GM19438 (cell line): ENCODE results near the gene FAM107B.
A peak's percentile ranks its signal among the peaks of the same experiment; 100 is the strongest.
"Not testable (repeated sequence)": the region's sequence is repeated elsewhere in the genome, so short reads cannot be mapped to it uniquely, and the experiment has no call there.

Source experiments
- ATAC-seq: cut with Tn5 transposase; IDR thresholded peaks from one replicate; pipeline ENCODE4 v1.9.1; 2021; ENCODE audit warnings: low read depth; ENCODE audit not compliant: unreplicated experiment

The FAM107B gene

GRCh38 chr10:14645239-14645960 lies 129.3 kb downstream of the FAM107B start:
- ATAC-seq = peak; percentile 40

GRCh38 chr10:14639637-14640036 lies 135.1 kb downstream of the FAM107B start:
- no peak for ATAC-seq

- no peak for ATAC-seq
These were observed 139.5 kb downstream of the FAM107B start for GRCh38 chr10:14635043-14635710.

GRCh38 chr10:14634572-14634971 lies 140.1 kb downstream of the FAM107B start:
- not testable (repeated sequence) for ATAC-seq

- no peak for ATAC-seq
These were observed 148.8 kb downstream of the FAM107B start for GRCh38 chr10:14625765-14626525.

- ATAC-seq = no peak
These were observed 149.5 kb downstream of the FAM107B start for GRCh38 chr10:14625192-14625631.

- ATAC-seq = no peak
These were observed 150.1 kb downstream of the FAM107B start for GRCh38 chr10:14624600-14624999.

GRCh38 chr10:14623931-14624330 lies 150.8 kb downstream of the FAM107B start:
- ATAC-seq = no peak

- ATAC-seq = no peak
These were observed 153.7 kb downstream of the FAM107B start for GRCh38 chr10:14621037-14621436.

- no peak for ATAC-seq
These were observed 156.0 kb downstream of the FAM107B start for GRCh38 chr10:14618674-14619073.

GRCh38 chr10:14617852-14618251 lies 156.8 kb downstream of the FAM107B start:
- no peak for ATAC-seq

GRCh38 chr10:14616955-14617730 lies 157.6 kb downstream of the FAM107B start:
- ATAC-seq = no peak

- no peak for ATAC-seq
These were observed 158.2 kb downstream of the FAM107B start for GRCh38 chr10:14616465-14616864.

- no peak for ATAC-seq
These were observed 161.1 kb downstream of the FAM107B start for GRCh38 chr10:14613588-14613920.

- ATAC-seq = no peak
These were observed 161.7 kb downstream of the FAM107B start for GRCh38 chr10:14612873-14613587.

GRCh38 chr10:14611968-14612693 lies 162.6 kb downstream of the FAM107B start:
- ATAC-seq = peak; percentile 54

GRCh38 chr10:14609178-14609577 lies 165.5 kb downstream of the FAM107B start:
- no peak for ATAC-seq

GRCh38 chr10:14608381-14609001 lies 166.2 kb downstream of the FAM107B start:
- peak; percentile 40 for ATAC-seq

GRCh38 chr10:14606633-14607032 lies 168.1 kb downstream of the FAM107B start:
- no peak for ATAC-seq
